A549 (cell line): ENCODE results near the gene UGT3A2. TPM values are rescaled to one million over a fixed set of nuclear protein-coding genes. Genes with fewer than 3 reads are reported as not detected.

ENCODE experiments used
- ATAC-seq, 2 experiments: fragments of 200-7000 bp in 1 of 2; fragments of >200 bp in 1 of 2; cut with Nextera tagmentation in 1 of 2; cut with Tn5 transposase in 1 of 2; 3 replicates each; pipeline versions ENCODE4 v1.8.0 to v1.9.1; 2018 to 2020; ENCODE audit warnings: mild to moderate bottlenecking in 1 of 2, moderate library complexity in 1 of 2
- CTCF ChIA-PET: fragments of 300-600 bp; sonication (Branson Sonifier 250); formaldehyde crosslinking; extraction: SDS; loops from one replicate; lab custom pipeline; 2021; ENCODE audit warnings: antibody characterized with exemption, inconsistent platforms; lab: Yijun Ruan, JAX
- POLR2A ChIA-PET: fragments of 350-600 bp; formaldehyde crosslinking; extraction: SDS; loops from one replicate; lab custom pipeline; 2021; ENCODE audit warnings: antibody characterized with exemption, inconsistent platforms; lab: Yijun Ruan, JAX
- DNase-seq, 2 experiments: peaks; one replicate each; pipeline versions ENCODE4 v3.0.0 to v3.0.0-alpha.2; 2011 to 2016; ENCODE audit warnings: low read depth in 1 of 2, low spot score in 1 of 2
- FAIRE-seq: peaks from 2 replicates; lab custom pipeline; 2011; peaks lifted over from hg19 to GRCh38; lab: Jason Lieb, UNC
- H3K27ac ChIP-seq, 2 experiments: fragments of >200 bp; sonication (Bioruptor Twin); formaldehyde crosslinking; 3 replicates each; pipeline ENCODE4 v1.5.1; 2016 to 2017
- H3K4me1 ChIP-seq: fragments of >200 bp; sonication (Bioruptor Twin); formaldehyde crosslinking; 3 replicates; pipeline ENCODE4 v1.6.1; 2016
- H3K4me2 ChIP-seq: fragments of >200 bp; sonication (Bioruptor Twin); formaldehyde crosslinking; 3 replicates; pipeline ENCODE4 v1.6.1; 2016
- H3K4me3 ChIP-seq: fragments of >200 bp; sonication (Bioruptor Twin); formaldehyde crosslinking; 3 replicates; pipeline ENCODE4 v1.5.1; 2016
- H3K9me3 ChIP-seq: fragments of >200 bp; sonication (Bioruptor Twin); formaldehyde crosslinking; 3 replicates; pipeline ENCODE4 v1.6.1; 2016
- CBX2 ChIP-seq: fragments of 200-600 bp; sonication (generic); IDR thresholded peaks from 2 replicates; pipeline ENCODE4 v1.6.1; 2016; ENCODE audit warnings: low read depth, mild to moderate bottlenecking, borderline replicate concordance
- CEBPB ChIP-seq, 2 experiments: fragments of >200 bp in 1 of 2; sonication (Bioruptor Twin) in 1 of 2; formaldehyde crosslinking in 1 of 2; IDR thresholded peaks; 2 replicates each; pipeline ENCODE4 v1.6.1; 2012 to 2016
- CHD2 ChIP-seq: fragments of 150-350 bp; IDR thresholded peaks from 2 replicates; pipeline ENCODE4 v1.6.1; 2014; ENCODE audit warnings: low read length; ENCODE audit not compliant: partially characterized antibody
- CHD4 ChIP-seq: fragments of 200-600 bp; sonication (generic); IDR thresholded peaks from 2 replicates; pipeline ENCODE4 v1.6.1; 2016; ENCODE audit warnings: antibody characterized with exemption, mild to moderate bottlenecking, borderline replicate concordance
- FOSL2 ChIP-seq, 2 experiments: fragments of 450-650 bp in 1 of 2; fragments of >200 bp in 1 of 2; sonication (Bioruptor Twin) in 1 of 2; formaldehyde crosslinking; IDR thresholded peaks; 2 replicates each; pipeline versions ENCODE4 v1.5.0 to v1.6.1; 2016 to 2020; ENCODE audit warnings: mild to moderate bottlenecking in 1 of 2, moderate library complexity in 1 of 2
- FOXS1 ChIP-seq: fragments of 250-450 bp; sonication (Bioruptor Pico); IDR thresholded peaks from 2 replicates; pipeline ENCODE4 v1.5.0; 2020; ENCODE audit warnings: mild to moderate bottlenecking, moderate library complexity
- GATA3 ChIP-seq: IDR thresholded peaks from 2 replicates; pipeline ENCODE4 v1.6.1; 2012; ENCODE audit warnings: borderline replicate concordance
- HEYL ChIP-seq: fragments of 250-450 bp; sonication (Bioruptor Pico); IDR thresholded peaks from 2 replicates; pipeline ENCODE4 v1.8.0; 2021; ENCODE audit warnings: mild to moderate bottlenecking, moderate library complexity
- HOXA7 ChIP-seq: fragments of 250-450 bp; sonication (Bioruptor Pico); IDR thresholded peaks from 2 replicates; pipeline ENCODE4 v1.5.0; 2020; ENCODE audit warnings: mild to moderate bottlenecking, moderate library complexity
- JUN ChIP-seq, 2 experiments: fragments of >200 bp; sonication (Bioruptor Twin); formaldehyde crosslinking; IDR thresholded peaks; 2 replicates in 1 of 2; 3 replicates in 1 of 2; pipeline ENCODE4 v1.6.1; 2016 to 2017
- KDM1A ChIP-seq: fragments of 200-600 bp; sonication (generic); IDR thresholded peaks from 2 replicates; pipeline ENCODE4 v1.6.1; 2016; ENCODE audit warnings: low read depth, mild to moderate bottlenecking
- MAFK ChIP-seq: fragments of 450-650 bp; IDR thresholded peaks from 2 replicates; pipeline ENCODE4 v1.6.1; 2014; ENCODE audit not compliant: partially characterized antibody
- NR3C1 ChIP-seq: fragments of >200 bp; sonication (Bioruptor Twin); formaldehyde crosslinking; IDR thresholded peaks from 3 replicates; pipeline ENCODE4 v1.6.1; 2017
- POLR2A ChIP-seq: IDR thresholded peaks from 2 replicates; pipeline ENCODE4 v1.6.1; 2012; ENCODE audit warnings: mild to moderate bottlenecking, low read length
- RCOR1 ChIP-seq: fragments of 150-350 bp; IDR thresholded peaks from 2 replicates; pipeline ENCODE4 v1.6.1; 2014; ENCODE audit warnings: antibody characterized with exemption, low read length, low read depth
- RNF2 ChIP-seq: fragments of 200-600 bp; sonication (generic); IDR thresholded peaks from 2 replicates; pipeline ENCODE4 v1.6.1; 2016; ENCODE audit warnings: low read depth, mild to moderate bottlenecking, antibody characterized with exemption, moderate library complexity, borderline replicate concordance
- SREBF2 ChIP-seq: fragments of 450-650 bp; IDR thresholded peaks from 2 replicates; pipeline ENCODE4 v1.6.1; 2014; ENCODE audit warnings: mild to moderate bottlenecking, moderate library complexity
- TP53 ChIP-seq: fragments of 250-450 bp; sonication (Bioruptor Pico); IDR thresholded peaks from 2 replicates; pipeline ENCODE4 v1.5.0; 2021; ENCODE audit warnings: mild to moderate bottlenecking, moderate library complexity
- ZSCAN20 ChIP-seq: fragments of 250-450 bp; sonication (Bioruptor Pico); IDR thresholded peaks from 2 replicates; pipeline ENCODE4 v1.8.0; 2022; ENCODE audit warnings: mild to moderate bottlenecking, moderate library complexity
- WGBS: methylation state at CpG from one replicate; pipeline ENCODE4 v1.1.6; 2017; ENCODE audit errors: missing lambda C conversion rate; 5-methylcytosine and 5-hydroxymethylcytosine counted together
- polyA plus RNA-seq, 4 experiments: library from polyadenylated mRNA; depleted of rRNA in 3 of 4; stranded (reverse); fragments of >200 nt; fragmentation: RNase III in 1 of 4; extraction: RNeasy Plus Mini Kit Qiagen cat#74134 plus additional on column Dnase treatment in 1 of 4; gene quantifications; 2 replicates in 3 of 4; 3 replicates in 1 of 4; pipeline ENCODE4 v1.2.3, GENCODE V29; 2011 to 2017
- TF ChIP-seq, protein P1 (sequence below): fragments of 450-650 bp; IDR thresholded peaks from 2 replicates; pipeline ENCODE4 v1.6.1; 2014; ENCODE audit warnings: antibody characterized with exemption
- TF ChIP-seq, protein P2 (sequence below): fragments of >200 bp; sonication (Bioruptor Twin); formaldehyde crosslinking; IDR thresholded peaks from 3 replicates; pipeline ENCODE4 v1.5.1; 2016
- TF ChIP-seq, protein P3 (sequence below): fragments of >200 bp; sonication (Bioruptor Twin); formaldehyde crosslinking; IDR thresholded peaks from 2 replicates; pipeline ENCODE4 v1.6.1; 2016
- TF ChIP-seq, protein P4 (sequence below): fragments of 250-450 bp; sonication (Bioruptor Pico); IDR thresholded peaks from 2 replicates; pipeline ENCODE4 v1.5.0; 2020; ENCODE audit warnings: low read depth, mild to moderate bottlenecking, moderate library complexity
- TF ChIP-seq, protein P5 (sequence below): fragments of >200 bp; sonication (Bioruptor Twin); formaldehyde crosslinking; IDR thresholded peaks from 3 replicates; pipeline ENCODE4 v1.6.1; 2016
- TF ChIP-seq, protein P6 (sequence below): fragments of 200-600 bp; sonication (generic); IDR thresholded peaks from 2 replicates; pipeline ENCODE4 v1.6.1; 2016; ENCODE audit warnings: antibody characterized with exemption, mild to moderate bottlenecking, moderate library complexity

The UGT3A2 gene
- polyA plus RNA-seq, 2 of the 4 experiments (the other 2 are of a cell fraction), result not detected

- TF ChIP-seq, protein P1, sequence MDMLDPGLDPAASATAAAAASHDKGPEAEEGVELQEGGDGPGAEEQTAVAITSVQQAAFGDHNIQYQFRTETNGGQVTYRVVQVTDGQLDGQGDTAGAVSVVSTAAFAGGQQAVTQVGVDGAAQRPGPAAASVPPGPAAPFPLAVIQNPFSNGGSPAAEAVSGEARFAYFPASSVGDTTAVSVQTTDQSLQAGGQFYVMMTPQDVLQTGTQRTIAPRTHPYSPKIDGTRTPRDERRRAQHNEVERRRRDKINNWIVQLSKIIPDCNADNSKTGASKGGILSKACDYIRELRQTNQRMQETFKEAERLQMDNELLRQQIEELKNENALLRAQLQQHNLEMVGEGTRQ, result no peak
- TF ChIP-seq JUN (IDR thresholded peaks at IDR 0.05), result no peak
- no peak for TF ChIP-seq FOXS1 (CRISPR knock-in tag)
- no peak for TF ChIP-seq KDM1A
- TF ChIP-seq NR3C1, result no peak
- TF ChIP-seq, protein P2, sequence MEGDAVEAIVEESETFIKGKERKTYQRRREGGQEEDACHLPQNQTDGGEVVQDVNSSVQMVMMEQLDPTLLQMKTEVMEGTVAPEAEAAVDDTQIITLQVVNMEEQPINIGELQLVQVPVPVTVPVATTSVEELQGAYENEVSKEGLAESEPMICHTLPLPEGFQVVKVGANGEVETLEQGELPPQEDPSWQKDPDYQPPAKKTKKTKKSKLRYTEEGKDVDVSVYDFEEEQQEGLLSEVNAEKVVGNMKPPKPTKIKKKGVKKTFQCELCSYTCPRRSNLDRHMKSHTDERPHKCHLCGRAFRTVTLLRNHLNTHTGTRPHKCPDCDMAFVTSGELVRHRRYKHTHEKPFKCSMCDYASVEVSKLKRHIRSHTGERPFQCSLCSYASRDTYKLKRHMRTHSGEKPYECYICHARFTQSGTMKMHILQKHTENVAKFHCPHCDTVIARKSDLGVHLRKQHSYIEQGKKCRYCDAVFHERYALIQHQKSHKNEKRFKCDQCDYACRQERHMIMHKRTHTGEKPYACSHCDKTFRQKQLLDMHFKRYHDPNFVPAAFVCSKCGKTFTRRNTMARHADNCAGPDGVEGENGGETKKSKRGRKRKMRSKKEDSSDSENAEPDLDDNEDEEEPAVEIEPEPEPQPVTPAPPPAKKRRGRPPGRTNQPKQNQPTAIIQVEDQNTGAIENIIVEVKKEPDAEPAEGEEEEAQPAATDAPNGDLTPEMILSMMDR, result no peak
- no peak for TF ChIP-seq ZSCAN20 (CRISPR knock-in tag)
Measured at GRCh38 chr5:35990941-35991611, 75.6 kb downstream of the UGT3A2 start, which contains the start of gene UGT3A1 (continued).

DNA sequence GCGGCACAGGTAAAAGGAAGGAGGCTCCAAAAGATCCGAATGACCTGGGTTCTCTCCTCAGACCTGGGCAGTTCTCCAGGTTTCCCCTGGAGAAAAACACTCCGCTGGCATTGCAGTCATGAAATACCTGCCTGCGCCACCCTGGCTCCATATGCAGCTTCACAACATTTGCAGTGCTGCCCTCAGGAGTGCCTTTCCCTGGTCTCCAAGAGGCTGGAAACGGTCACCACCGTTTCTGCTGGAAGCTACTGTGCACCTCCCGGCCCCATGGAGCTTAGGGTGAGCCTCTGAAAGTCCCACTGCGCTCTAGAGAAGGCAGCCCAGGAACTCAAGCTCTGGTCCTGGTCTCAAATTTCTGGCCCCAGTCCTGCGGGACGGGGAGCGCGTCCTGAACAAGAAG lies 76.2 kb downstream of the UGT3A2 start:
- WGBS, result 50% methylated on average over 12 of the region's 12 CpGs

DNA sequence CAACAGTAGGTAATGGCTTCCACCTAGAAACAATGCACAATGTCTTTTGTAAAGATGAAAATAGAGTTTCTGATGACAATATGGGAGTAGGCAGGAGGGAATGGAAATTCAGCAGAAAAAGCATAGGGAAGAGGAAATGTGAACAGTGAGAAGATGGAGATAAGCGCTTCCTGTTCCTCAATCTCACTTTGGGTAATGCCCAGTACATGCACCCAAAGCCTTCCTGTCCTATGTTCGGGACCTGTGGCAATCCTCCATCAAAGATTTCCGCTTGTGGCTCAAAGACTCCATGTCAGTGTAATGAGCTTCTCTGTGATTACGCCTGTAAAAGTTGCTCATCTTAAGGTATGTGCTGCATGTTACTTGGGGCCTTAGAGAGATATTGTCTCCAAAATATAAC lies 78.2 kb downstream of the UGT3A2 start:
- Histone ChIP-seq H3K9me3 (no peaks in the 10 kb centered on the region), H3K4me2 (no peak overlapping the region), H3K4me1 (no peaks in the 10 kb centered on the region), H3K4me3 (no peak overlapping the region), H3K27ac (no peak overlapping the region)
- no peak for ATAC-seq
- DNase-seq, result no peak
- ChIA-PET CTCF (no interaction called here), POLR2A (no interaction called here)
- WGBS, result 38% methylated on average over 4 of the region's 4 CpGs
- TF ChIP-seq GATA3 (no peak), RNF2 (no peak), CHD2 (no peak), CHD4 (no peak), RCOR1 (no peak), HOXA7 (CRISPR knock-in tag) (no peak), TP53 (CRISPR knock-in tag) (no peak), NR3C1 (no peak), SREBF2 (no peak), FOSL2 (IDR thresholded peaks at IDR 0.05) (no peak), FOSL2 (CRISPR knock-in tag; IDR thresholded peaks at IDR 0.05) (no peak), MAFK (no peak), CEBPB (IDR thresholded peaks at IDR 0.05) (no peak)
- TF ChIP-seq, protein P3, sequence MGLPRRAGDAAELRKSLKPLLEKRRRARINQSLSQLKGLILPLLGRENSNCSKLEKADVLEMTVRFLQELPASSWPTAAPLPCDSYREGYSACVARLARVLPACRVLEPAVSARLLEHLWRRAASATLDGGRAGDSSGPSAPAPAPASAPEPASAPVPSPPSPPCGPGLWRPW, result no peak
- TF ChIP-seq, protein P4, sequence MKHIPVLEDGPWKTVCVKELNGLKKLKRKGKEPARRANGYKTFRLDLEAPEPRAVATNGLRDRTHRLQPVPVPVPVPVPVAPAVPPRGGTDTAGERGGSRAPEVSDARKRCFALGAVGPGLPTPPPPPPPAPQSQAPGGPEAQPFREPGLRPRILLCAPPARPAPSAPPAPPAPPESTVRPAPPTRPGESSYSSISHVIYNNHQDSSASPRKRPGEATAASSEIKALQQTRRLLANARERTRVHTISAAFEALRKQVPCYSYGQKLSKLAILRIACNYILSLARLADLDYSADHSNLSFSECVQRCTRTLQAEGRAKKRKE (CRISPR knock-in tag), result no peak
- TF ChIP-seq, protein P5, sequence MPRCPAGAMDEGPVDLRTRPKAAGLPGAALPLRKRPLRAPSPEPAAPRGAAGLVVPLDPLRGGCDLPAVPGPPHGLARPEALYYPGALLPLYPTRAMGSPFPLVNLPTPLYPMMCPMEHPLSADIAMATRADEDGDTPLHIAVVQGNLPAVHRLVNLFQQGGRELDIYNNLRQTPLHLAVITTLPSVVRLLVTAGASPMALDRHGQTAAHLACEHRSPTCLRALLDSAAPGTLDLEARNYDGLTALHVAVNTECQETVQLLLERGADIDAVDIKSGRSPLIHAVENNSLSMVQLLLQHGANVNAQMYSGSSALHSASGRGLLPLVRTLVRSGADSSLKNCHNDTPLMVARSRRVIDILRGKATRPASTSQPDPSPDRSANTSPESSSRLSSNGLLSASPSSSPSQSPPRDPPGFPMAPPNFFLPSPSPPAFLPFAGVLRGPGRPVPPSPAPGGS, result no peak
- FAIRE-seq, result no peak

More for the DNA sequence above, 76.2 kb downstream of the UGT3A2 start:
- DNase-seq, result no peak
- CTCF ChIA-PET, result no interaction called here
- no peak for ATAC-seq
- no peaks in the 10 kb centered on the region for H3K9me3 ChIP-seq
- no peak for TF ChIP-seq KDM1A
- TF ChIP-seq POLR2A, result no peak
- TF ChIP-seq, protein P6, sequence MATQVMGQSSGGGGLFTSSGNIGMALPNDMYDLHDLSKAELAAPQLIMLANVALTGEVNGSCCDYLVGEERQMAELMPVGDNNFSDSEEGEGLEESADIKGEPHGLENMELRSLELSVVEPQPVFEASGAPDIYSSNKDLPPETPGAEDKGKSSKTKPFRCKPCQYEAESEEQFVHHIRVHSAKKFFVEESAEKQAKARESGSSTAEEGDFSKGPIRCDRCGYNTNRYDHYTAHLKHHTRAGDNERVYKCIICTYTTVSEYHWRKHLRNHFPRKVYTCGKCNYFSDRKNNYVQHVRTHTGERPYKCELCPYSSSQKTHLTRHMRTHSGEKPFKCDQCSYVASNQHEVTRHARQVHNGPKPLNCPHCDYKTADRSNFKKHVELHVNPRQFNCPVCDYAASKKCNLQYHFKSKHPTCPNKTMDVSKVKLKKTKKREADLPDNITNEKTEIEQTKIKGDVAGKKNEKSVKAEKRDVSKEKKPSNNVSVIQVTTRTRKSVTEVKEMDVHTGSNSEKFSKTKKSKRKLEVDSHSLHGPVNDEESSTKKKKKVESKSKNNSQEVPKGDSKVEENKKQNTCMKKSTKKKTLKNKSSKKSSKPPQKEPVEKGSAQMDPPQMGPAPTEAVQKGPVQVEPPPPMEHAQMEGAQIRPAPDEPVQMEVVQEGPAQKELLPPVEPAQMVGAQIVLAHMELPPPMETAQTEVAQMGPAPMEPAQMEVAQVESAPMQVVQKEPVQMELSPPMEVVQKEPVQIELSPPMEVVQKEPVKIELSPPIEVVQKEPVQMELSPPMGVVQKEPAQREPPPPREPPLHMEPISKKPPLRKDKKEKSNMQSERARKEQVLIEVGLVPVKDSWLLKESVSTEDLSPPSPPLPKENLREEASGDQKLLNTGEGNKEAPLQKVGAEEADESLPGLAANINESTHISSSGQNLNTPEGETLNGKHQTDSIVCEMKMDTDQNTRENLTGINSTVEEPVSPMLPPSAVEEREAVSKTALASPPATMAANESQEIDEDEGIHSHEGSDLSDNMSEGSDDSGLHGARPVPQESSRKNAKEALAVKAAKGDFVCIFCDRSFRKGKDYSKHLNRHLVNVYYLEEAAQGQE, result no peak
- no peak for TF ChIP-seq HEYL (CRISPR knock-in tag)
- TF ChIP-seq CBX2, result no peak
- no peak for TF ChIP-seq GATA3
- no peak for TF ChIP-seq NR3C1
- TF ChIP-seq, all 56 proteins: peak for 0
- no peak for FAIRE-seq
- Histone ChIP-seq H3K4me3 (no peak overlapping the region), H3K4me2 (no peak overlapping the region), H3K27ac (no peak overlapping the region), H3K4me1 (no peaks in the 10 kb centered on the region)
- POLR2A ChIA-PET, result no interaction called here
